Measurements from ENCODE around the gene IQSEC3.

Gene IQSEC3

DNA sequence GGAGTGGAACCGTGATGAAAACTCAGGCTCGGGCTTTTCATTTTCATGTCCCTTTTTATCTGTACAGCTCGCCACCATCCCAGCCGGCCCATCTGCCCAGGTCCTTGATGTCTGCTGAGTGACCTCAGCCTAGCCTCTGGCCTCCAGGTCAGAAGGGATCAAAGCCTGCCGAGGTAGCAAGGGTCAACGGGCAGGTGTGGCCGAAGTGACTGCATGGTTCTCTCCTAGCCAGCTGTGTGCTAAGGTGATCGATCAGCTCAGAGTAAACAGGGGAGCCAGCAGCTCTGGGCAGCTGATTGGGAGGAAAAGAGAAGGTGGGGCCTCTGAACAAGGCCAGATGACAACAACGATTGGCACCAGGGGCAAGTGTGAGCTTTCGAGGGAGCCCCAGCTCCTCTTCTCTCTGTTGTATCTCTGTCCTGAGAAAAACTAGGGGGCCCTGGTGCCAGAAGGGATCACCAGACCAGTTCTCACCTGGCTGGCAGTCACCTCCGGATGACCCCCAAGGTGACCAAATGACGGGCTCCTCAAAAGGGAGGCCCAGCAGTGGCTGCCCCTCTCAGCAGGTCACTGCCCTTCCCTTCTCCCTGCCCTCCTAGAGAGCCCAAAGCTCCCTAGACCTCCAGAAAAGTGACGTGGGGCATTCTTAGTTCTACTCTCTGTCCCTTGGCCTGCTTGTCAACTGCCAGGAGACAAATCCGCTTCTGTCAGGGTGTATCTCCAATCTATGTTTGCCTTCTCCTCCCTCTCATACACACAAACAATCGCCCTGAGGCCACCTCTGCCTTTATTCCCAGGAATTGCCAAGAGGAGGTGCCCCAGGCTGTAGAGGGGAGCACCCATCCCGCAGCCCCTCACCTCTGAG is 143.9 kb downstream of the IQSEC3 start:
- H3K4me3 ChIP-seq (replicated peaks in 1 of 2; ENCODE audit: low read depth in 2 of 2, low read length in 2 of 2) = no peak overlapping the region
- DNase-seq (ENCODE audit: low read depth in 2 of 2) = no peak
- TF ChIP-seq, protein P1, sequence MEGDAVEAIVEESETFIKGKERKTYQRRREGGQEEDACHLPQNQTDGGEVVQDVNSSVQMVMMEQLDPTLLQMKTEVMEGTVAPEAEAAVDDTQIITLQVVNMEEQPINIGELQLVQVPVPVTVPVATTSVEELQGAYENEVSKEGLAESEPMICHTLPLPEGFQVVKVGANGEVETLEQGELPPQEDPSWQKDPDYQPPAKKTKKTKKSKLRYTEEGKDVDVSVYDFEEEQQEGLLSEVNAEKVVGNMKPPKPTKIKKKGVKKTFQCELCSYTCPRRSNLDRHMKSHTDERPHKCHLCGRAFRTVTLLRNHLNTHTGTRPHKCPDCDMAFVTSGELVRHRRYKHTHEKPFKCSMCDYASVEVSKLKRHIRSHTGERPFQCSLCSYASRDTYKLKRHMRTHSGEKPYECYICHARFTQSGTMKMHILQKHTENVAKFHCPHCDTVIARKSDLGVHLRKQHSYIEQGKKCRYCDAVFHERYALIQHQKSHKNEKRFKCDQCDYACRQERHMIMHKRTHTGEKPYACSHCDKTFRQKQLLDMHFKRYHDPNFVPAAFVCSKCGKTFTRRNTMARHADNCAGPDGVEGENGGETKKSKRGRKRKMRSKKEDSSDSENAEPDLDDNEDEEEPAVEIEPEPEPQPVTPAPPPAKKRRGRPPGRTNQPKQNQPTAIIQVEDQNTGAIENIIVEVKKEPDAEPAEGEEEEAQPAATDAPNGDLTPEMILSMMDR (IDR thresholded peaks at IDR 0.05; ENCODE audit: low read depth, low read length) = no peak

DNA sequence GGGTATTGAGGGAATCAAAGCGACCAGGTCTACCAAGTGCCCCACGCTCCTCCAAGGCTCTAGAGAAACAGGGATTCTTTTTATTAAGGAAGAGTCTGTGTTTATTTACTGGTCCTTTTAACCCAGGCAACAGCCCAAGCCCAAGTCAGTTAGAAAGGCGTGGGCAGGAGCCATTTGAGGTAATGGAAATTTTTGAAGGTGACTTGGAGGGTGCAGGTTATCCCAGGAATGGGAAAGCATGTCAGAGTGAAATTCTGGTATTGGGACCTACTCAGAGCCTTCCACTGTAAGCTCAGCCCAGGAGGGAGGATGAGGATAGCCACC is 144.5 kb downstream of the IQSEC3 start:
- no peak for DNase-seq (ENCODE audit: low read depth in 2 of 2)
- TF ChIP-seq, protein P1 (IDR thresholded peaks at IDR 0.05; ENCODE audit: low read depth, low read length) = no peak
- H3K4me3 ChIP-seq (replicated peaks in 1 of 2; ENCODE audit: low read depth in 2 of 2, low read length in 2 of 2) = no peak overlapping the region

DNA sequence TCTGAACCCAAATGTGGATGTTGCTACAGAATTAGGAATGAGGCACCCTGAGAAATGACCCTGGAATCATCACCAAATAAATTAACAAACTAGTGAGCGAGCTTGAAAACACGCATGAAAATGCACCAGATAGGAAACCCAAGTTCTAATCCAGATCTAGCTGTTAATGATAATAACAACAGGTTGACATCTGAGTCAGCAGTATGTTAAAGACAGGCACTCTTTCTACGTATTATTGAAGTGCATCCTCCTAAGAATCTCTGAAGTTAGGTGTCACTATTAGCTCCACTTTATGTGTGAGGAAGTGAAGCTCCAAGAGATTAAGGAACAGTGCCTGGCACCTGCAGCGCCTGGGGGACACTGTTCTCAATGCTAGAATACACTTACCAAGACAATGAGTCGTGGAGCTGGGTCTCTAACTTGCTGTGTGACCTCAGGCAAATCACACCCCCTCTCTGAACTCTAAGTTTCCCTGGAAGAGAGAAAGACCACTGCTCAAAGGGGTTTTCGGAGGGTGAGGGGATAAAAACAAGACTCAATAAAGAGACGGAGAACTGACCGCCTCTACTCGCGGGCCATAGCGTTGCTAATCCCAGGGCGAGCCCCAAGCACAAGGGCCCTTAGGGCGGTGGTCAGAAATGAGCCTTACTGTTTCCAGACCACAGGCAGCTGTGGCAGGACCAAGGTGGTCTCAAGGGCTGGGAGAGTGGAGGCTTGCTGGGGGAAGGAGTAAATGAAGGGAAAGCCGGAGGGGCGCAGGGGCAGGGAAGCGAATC is 145.3 kb downstream of the IQSEC3 start:
- TF ChIP-seq, protein P1 (IDR thresholded peaks at IDR 0.05; ENCODE audit: low read depth, low read length) = no peak
- no peak for DNase-seq (ENCODE audit: low read depth in 2 of 2)
- no peak overlapping the region for H3K4me3 ChIP-seq (replicated peaks in 1 of 2; ENCODE audit: low read depth in 2 of 2, low read length in 2 of 2)

- no peak overlapping the region for H3K4me3 ChIP-seq (replicated peaks in 1 of 2; ENCODE audit: low read depth in 2 of 2, low read length in 2 of 2)
- DNase-seq (ENCODE audit: low read depth in 2 of 2) = no peak
- TF ChIP-seq, protein P1 (IDR thresholded peaks at IDR 0.05; ENCODE audit: low read depth, low read length) = no peak
Measured at GRCh38 chr12:212415-212714, 145.8 kb downstream of the IQSEC3 start.

DNA sequence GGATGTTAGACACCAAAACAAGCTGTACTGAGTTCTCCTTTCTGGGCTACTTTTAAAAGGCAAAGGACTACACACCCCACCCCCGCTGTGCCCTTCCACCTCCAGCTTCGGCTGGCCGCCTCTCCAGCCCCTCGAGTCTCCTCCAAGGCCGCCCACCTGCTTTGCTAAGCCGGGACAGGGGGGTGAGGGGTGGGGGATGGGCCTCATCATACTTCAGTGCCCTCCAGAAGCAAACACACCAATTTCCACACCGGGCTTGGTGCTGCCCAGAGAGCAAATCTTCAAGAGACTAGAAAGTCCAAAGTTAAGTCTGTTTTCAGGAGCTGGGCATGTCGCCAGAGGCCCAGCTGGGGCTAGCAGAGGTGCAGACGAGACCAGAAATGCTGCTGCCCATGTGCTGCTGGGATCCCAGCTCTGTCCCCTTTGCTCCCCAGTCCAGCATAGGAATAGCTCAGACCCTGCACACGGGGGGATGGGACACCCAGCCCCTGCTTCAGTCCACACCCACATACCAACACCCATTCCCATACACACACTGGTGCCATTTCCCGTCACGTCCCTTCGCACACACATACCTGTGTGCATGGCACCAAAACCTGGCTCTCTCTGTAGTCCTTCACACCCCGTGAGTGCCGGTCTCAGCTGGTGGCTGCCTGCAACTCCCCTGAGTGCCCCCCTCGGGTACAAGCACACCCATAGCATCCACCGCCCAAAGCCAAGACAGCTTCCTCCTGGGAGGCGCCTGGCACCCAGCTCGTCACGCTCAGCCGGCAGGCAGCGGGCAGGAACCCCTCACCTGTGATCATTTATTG is 146.4 kb downstream of the IQSEC3 start:
- DNase-seq (ENCODE audit: low read depth in 2 of 2) = peak in 1 of 2 donors; percentile 18
- H3K4me3 ChIP-seq (replicated peaks in 1 of 2; ENCODE audit: low read depth in 2 of 2, low read length in 2 of 2) = no peak overlapping the region

DNA sequence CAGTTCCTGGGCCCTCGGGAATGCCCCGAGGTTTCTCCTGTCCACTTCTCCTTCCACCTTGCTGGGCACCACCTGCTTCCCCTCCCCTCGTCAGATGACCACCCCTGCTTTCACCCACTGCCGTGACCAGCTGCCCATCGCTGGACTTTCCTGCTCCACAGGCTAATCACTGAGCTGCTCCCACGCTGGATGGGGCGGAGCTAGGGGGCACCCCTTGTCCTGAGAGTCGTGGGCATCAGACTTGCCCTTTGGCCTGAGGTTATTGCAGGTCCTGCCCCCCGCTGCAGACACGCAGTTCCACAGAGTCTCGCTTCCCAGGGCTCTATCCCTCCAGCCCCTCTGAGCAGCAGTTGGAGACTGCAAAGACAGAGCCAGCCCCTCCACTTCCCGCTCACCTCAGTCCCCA is 147.0 kb downstream of the IQSEC3 start:
- DNase-seq (ENCODE audit: low read depth in 2 of 2) = no peak
- H3K4me3 ChIP-seq (replicated peaks in 1 of 2; ENCODE audit: low read depth in 2 of 2, low read length in 2 of 2) = no peak overlapping the region
- TF ChIP-seq, protein P1 (IDR thresholded peaks at IDR 0.05; ENCODE audit: low read depth, low read length) = no peak

More for the DNA sequence above, 146.4 kb downstream of the IQSEC3 start:
- TF ChIP-seq, protein P1 (IDR thresholded peaks at IDR 0.05; ENCODE audit: low read depth, low read length) = no peak

All from cardiac fibroblast (primary cell).